Measurements from ENCODE around the gene PHF23. TPM values are rescaled to one million over a fixed set of nuclear protein-coding genes. Genes with fewer than 3 reads are reported as not detected.
"Not testable (repeated sequence)": the region's sequence is repeated elsewhere in the genome, so short reads cannot be mapped to it uniquely, and the experiment has no call there.

Gene PHF23
- total RNA-seq, 1 donor from 2014 or later: 27.4 TPM

GRCh38 chr17:7249214-7249613 lies 10.0 kb upstream of the PHF23 start:
- H3K36me3 ChIP-seq (ENCODE audit: control insufficient read depth, insufficient read depth, low read length): peaks cover 5% of the 10 kb centered on the region
- DNase-seq (ENCODE audit: low read depth) (no peak), FAIRE-seq (no peak)
- TF ChIP-seq, protein P1, sequence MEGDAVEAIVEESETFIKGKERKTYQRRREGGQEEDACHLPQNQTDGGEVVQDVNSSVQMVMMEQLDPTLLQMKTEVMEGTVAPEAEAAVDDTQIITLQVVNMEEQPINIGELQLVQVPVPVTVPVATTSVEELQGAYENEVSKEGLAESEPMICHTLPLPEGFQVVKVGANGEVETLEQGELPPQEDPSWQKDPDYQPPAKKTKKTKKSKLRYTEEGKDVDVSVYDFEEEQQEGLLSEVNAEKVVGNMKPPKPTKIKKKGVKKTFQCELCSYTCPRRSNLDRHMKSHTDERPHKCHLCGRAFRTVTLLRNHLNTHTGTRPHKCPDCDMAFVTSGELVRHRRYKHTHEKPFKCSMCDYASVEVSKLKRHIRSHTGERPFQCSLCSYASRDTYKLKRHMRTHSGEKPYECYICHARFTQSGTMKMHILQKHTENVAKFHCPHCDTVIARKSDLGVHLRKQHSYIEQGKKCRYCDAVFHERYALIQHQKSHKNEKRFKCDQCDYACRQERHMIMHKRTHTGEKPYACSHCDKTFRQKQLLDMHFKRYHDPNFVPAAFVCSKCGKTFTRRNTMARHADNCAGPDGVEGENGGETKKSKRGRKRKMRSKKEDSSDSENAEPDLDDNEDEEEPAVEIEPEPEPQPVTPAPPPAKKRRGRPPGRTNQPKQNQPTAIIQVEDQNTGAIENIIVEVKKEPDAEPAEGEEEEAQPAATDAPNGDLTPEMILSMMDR (IDR thresholded peaks at IDR 0.05; ENCODE audit: insufficient read depth, low read length, severe bottlenecking): no peak
- H3K27me3 ChIP-seq (ENCODE audit: control insufficient read depth, insufficient read depth, low read length): no peaks in the 10 kb centered on the region
- no peak overlapping the region for H3K4me3 ChIP-seq (ENCODE audit: low read depth, low read length)

- Histone ChIP-seq H3K27me3 (ENCODE audit: control insufficient read depth, insufficient read depth, low read length) (no peaks in the 10 kb centered on the region), H3K36me3 (ENCODE audit: control insufficient read depth, insufficient read depth, low read length) (peaks cover 6% of the 10 kb centered on the region), H3K4me3 (ENCODE audit: low read depth, low read length) (no peak overlapping the region)
- FAIRE-seq: no peak
- TF ChIP-seq, protein P1 (IDR thresholded peaks at IDR 0.05; ENCODE audit: insufficient read depth, low read length, severe bottlenecking): no peak
- no peak for DNase-seq (ENCODE audit: low read depth)
Observed at GRCh38 chr17:7248796-7249195, 9.5 kb upstream of the PHF23 start.

GRCh38 chr17:7246779-7247178 lies 7.5 kb upstream of the PHF23 start:
- DNase-seq (ENCODE audit: low read depth) (no peak), FAIRE-seq (peak; percentile 43)
- no peak overlapping the region for H3K4me3 ChIP-seq (ENCODE audit: low read depth, low read length)
- TF ChIP-seq, protein P1 (IDR thresholded peaks at IDR 0.05; ENCODE audit: insufficient read depth, low read length, severe bottlenecking): no peak
- no peaks in the 10 kb centered on the region for H3K27me3 ChIP-seq (ENCODE audit: control insufficient read depth, insufficient read depth, low read length)
- peaks cover 6% of the 10 kb centered on the region for H3K36me3 ChIP-seq (ENCODE audit: control insufficient read depth, insufficient read depth, low read length)

DNA sequence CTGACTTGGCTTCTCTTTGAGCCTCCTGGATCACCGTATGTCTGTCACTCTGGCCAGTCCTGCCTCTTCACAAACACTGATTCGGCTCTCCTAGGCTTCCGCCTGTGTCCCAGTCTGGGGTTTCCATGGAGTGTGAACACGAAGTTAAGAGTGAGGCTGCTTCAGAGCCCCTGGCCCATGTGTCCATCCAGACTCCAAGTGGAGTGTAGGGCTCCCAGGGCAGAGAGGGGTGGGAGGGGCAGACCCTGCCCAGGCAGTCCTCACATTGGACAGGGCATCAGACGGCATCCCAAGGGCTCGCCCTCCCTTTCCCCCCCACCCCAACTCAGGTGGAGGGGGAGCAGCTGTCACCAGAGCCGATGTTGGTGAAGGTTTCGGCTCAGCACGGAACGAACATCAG lies 4.6 kb upstream of the PHF23 start:
- H3K27me3 ChIP-seq (ENCODE audit: control insufficient read depth, insufficient read depth, low read length); DNase-seq (ENCODE audit: low read depth); FAIRE-seq; H3K4me3 ChIP-seq (ENCODE audit: low read depth, low read length): not testable (repeated sequence)
- H3K36me3 ChIP-seq (ENCODE audit: control insufficient read depth, insufficient read depth, low read length): peaks cover 15% of the 10 kb centered on the region

DNA sequence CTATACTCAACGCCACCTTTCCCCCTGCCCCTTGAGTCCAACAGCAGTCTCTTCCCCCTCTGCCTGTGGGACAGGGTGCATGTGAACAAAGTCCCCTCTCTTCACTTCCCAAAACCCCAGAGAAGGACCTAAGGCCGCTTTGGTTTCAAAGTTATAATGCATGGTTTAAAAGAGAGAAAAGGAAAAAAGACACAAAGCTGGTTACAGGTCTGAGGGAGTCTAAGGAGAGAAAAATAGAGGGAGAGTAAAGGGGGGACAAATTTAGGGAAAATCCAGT lies 4.1 kb upstream of the PHF23 start:
- peaks cover 15% of the 10 kb centered on the region for H3K36me3 ChIP-seq (ENCODE audit: control insufficient read depth, insufficient read depth, low read length)
- H3K27me3 ChIP-seq (ENCODE audit: control insufficient read depth, insufficient read depth, low read length): no peaks in the 10 kb centered on the region
- TF ChIP-seq, protein P1 (IDR thresholded peaks at IDR 0.05; ENCODE audit: insufficient read depth, low read length, severe bottlenecking): no peak
- FAIRE-seq (no peak), DNase-seq (ENCODE audit: low read depth) (no peak)
- peak overlapping the region; percentile 80 for H3K4me3 ChIP-seq (ENCODE audit: low read depth, low read length)

GRCh38 chr17:7242717-7243452 lies 3.6 kb upstream of the PHF23 start:
- Histone ChIP-seq H3K4me3 (ENCODE audit: low read depth, low read length) (peak overlapping the region; percentile 80), H3K36me3 (ENCODE audit: control insufficient read depth, insufficient read depth, low read length) (peaks cover 15% of the 10 kb centered on the region), H3K27me3 (ENCODE audit: control insufficient read depth, insufficient read depth, low read length) (no peaks in the 10 kb centered on the region)
- DNase-seq (ENCODE audit: low read depth) (peak; percentile 82), FAIRE-seq (no peak)
- TF ChIP-seq, protein P1 (IDR thresholded peaks at IDR 0.05; ENCODE audit: insufficient read depth, low read length, severe bottlenecking): no peak
